GM12864 (cell line): ENCODE results near the gene GPR12.
A peak's percentile ranks its signal among the peaks of the same experiment; 100 is the strongest.

ENCODE experiments used
- DNase-seq: peaks from one replicate; pipeline ENCODE4 v3.0.0-alpha.2; 2011; ENCODE audit warnings: low read depth
- H3K4me3 ChIP-seq: 2 replicates; pipeline ENCODE4 v1.5.1; 2011; ENCODE audit warnings: mild to moderate bottlenecking, low read depth, low read length, control low read depth
- TF ChIP-seq, protein P1 (sequence below): IDR thresholded peaks from 2 replicates; pipeline ENCODE4 v1.5.1; 2011; ENCODE audit warnings: low read depth, mild to moderate bottlenecking, moderate library complexity, low read length, control low read depth, inconsistent platforms; ENCODE audit errors: missing control alignments

The GPR12 gene, protein sequence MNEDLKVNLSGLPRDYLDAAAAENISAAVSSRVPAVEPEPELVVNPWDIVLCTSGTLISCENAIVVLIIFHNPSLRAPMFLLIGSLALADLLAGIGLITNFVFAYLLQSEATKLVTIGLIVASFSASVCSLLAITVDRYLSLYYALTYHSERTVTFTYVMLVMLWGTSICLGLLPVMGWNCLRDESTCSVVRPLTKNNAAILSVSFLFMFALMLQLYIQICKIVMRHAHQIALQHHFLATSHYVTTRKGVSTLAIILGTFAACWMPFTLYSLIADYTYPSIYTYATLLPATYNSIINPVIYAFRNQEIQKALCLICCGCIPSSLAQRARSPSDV

DNA sequence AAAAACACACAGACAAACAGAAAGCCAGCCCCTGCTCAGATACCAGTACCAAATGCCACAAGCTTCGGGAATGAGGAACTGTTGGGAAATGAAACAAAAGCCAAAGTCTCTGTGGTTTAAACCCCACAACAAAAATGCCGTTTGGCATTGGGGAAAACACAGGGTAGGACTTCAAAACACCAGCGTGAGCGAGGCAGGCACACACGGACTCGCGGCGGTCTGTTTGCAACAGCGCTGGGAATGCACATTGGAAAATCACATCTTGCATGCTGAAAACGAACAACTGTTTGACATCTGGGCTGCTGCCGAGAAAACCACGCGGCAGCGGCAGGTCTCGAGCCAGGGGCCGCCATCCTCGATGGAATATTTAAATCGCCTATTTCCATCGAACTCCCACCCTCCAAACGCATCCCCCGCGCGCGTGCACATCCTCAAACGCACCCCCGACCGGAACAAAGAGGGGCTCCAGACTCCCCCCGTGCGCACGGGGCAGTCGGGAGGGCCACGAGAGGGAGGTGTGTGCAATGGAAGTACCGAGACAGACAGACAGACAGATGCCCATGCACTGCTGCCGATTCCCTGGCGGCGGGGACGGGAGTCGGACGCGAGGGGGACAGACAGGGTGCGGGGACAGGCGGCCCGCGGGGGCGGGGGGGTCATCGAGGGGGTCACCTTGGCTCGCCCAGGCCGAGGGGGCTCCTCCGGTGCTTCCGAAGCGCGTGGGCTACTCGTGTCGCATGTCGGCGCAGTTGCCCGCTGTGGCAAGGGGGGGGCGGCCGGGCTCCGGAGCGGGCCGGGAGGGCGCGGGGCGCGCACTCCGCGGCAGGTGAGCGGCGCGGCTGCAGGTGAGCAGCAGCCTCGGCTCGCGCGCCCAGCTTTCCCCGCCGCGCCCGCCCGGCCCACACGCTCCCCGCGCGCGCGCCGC, at the start of gene GPR12:
Gene GPR12, minus strand, starts transcription at position 880 of the 925 bp plus-strand sequence. CDS start 959 bp downstream, outside the sequence.
- DNase-seq, result no peak
- TF ChIP-seq, protein P1, sequence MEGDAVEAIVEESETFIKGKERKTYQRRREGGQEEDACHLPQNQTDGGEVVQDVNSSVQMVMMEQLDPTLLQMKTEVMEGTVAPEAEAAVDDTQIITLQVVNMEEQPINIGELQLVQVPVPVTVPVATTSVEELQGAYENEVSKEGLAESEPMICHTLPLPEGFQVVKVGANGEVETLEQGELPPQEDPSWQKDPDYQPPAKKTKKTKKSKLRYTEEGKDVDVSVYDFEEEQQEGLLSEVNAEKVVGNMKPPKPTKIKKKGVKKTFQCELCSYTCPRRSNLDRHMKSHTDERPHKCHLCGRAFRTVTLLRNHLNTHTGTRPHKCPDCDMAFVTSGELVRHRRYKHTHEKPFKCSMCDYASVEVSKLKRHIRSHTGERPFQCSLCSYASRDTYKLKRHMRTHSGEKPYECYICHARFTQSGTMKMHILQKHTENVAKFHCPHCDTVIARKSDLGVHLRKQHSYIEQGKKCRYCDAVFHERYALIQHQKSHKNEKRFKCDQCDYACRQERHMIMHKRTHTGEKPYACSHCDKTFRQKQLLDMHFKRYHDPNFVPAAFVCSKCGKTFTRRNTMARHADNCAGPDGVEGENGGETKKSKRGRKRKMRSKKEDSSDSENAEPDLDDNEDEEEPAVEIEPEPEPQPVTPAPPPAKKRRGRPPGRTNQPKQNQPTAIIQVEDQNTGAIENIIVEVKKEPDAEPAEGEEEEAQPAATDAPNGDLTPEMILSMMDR, result no peak

DNA sequence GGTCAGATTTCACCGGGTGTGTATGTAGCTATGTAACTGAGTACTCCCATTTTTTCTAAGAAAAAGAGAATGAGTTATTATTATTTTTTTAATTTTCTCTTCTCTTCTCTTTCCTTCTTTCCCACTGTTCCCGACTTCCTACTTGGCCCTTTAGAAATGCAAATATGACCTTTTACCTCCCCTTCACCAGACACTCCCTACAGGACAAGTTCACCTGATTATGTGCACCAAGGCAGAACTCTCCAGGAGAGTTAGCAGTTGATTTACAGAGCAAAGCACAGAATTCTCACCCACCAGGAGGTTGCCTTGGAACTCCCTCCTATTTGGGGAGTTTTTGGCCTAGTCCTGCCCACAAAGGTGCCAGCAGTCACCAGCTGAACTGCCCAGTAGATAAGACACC, 49.5 kb upstream of the GPR12 start:
- H3K4me3 ChIP-seq, result no peak overlapping the region
- DNase-seq, result no peak
- TF ChIP-seq, protein P1, result no peak

More for the DNA sequence above, at the start of gene GPR12:
- H3K4me3 ChIP-seq, result no peak within 1 kb of the TSS

DNA sequence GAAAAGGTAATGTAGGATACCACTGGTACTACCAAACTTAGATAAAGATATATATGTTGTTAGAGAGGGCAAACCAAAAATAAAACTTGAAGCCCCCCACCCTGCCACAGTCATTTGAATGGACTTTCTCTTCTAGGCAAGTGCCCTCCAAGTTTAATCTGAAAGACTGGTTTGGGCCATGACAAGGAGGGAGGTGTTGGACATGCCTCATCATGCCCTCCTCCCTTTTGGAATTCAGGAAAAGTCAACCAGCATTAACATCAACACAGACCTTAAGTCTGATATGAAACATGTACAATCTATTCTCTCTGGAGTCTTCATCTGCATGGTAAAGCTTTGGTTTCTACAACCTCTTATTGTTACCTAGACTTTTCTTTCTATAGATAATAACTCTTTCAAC, 46.3 kb upstream of the GPR12 start:
- DNase-seq, result no peak
- H3K4me3 ChIP-seq, result no peak overlapping the region
- TF ChIP-seq, protein P1, result no peak

DNA sequence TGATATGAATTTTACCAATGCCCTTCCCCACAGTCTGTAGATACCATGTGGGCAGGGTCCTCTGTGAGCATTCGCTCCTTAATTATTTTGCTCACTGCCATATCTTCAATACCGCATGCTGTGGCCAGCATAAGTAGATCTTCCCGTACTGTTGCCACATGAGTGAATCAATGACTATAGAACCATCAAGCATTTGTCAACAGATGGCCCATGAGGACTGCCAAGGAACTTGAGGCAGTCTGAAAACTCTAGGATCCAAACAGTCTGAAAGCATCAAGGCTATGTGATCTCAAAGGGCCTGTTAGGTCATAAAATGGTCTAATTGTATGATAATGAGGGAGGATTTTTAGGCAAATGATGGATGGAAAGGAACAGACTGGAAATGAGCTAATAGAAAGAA, 27.4 kb upstream of the GPR12 start:
- TF ChIP-seq, protein P1, result no peak
- no peak for DNase-seq
- H3K4me3 ChIP-seq, result no peak overlapping the region

DNA sequence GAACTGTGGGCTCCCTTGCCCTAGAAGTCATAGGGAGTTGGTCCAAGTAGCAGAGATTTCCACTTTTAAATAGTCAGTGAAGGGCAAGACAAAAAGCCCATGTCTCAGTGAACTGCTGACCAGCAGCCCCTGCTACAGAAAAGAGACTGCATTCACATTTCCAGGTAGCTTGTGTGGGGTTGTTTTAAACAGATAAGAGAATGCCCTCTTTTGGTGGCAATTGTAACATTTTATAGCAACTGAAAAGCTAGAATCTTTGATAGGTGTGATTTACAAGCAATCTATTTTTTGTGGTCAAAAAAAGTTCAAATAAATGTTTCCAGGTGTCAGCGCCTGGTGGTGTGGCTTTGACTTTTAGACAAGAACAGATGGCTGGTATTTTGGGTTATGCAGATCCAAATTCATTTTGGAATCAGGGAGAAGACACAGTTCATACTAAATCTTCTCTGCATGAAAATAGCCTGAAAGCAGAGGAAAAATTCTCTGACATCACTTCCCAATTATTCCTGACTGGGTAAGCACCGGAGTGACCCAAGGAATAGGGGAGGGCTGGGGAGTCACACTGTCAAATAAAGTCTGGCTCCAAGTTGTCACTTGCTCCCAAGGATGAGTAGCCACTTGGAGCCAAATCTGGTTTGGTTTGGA, 26.2 kb upstream of the GPR12 start:
- TF ChIP-seq, protein P1, result no peak
- no peak for DNase-seq
- H3K4me3 ChIP-seq, result no peak overlapping the region

DNA sequence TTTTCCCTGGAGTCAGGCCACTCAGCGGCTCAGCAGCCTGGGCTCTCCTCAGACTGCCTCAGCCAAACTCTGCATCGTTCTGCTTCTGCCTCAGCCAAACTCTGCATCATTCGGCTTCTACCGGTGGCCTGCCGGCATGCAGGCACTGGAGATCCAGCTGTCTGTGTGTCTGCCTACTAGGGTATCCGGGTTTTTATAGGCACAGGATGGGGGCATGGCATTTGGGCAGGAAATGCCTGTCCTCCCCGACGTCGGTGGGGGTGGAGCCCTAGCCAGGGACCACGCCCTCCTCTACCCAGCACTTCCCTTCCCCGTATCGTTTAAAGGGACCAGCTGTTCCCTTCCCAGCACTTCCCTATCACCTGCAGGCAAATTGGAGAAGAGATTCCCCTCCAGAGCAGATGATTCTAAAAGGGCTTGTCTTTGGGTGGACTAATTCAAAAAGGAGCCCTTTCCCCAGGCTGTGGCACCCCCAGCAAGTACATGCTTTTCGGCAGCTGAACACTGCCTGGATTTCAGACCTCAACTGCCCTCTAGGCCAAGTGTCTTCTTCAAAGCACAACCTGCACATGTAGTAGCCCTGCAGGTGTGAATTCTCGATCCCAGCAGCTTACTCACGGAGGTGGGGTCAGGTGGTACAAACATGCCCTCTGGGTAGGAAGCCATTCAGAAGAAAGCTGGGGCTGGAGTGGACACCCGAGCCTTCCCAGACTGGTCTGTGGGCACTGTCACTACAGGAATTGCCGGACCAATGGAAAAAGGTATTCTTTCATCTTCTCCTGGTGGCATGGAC, 25.4 kb upstream of the GPR12 start:
- TF ChIP-seq, protein P1, result no peak
- no peak for DNase-seq
- H3K4me3 ChIP-seq, result peak overlapping the region; percentile 36
